Measurements from ENCODE around the gene FAM200B. TPM values are rescaled to one million over a fixed set of nuclear protein-coding genes. Genes with fewer than 3 reads are reported as not detected.

The FAM200B gene
- total and polyA plus RNA-seq, 2 experiments from 2014 or later: 33.2 to 74.6 TPM

- Histone ChIP-seq H4K20me1 (ENCODE audit: insufficient read depth) (no peaks in the 10 kb centered on the region), H3K9ac (peak overlapping the region; percentile 45; the same call in 1 of the 2 replicates), H3K27ac (peak overlapping the region; percentile 81), H3K4me1 (ENCODE audit: insufficient read depth) (peaks cover 13% of the 10 kb centered on the region), H3K9me2 (ENCODE audit: insufficient read depth) (no peaks in the 10 kb centered on the region; the same call in 1 of the 2 replicates), H3K4me3 (no peak overlapping the region), H3K4me2 (ENCODE audit: unreplicated experiment) (peak overlapping the region; percentile 43), H3K27me3 (replicated peaks; ENCODE audit: insufficient read depth) (no peaks in the 10 kb centered on the region), H3F3A (ENCODE audit: insufficient read depth) (peaks cover 34% of the 10 kb centered on the region), H3K79me2 (ENCODE audit: insufficient read depth) (no peaks in the 10 kb centered on the region), H2AFZ (peak overlapping the region; percentile 22; the same call in 1 of the 2 replicates), H3K36me3 (ENCODE audit: low read depth) (no peaks in the 10 kb centered on the region), H3K9me3 (ENCODE audit: low read depth) (no peaks in the 10 kb centered on the region)
- peak; percentile 86 for DNase-seq
- 95 to 99% methylated on average over 5 of the region's 5 CpGs for WGBS, 2 experiments (ENCODE audit: low coverage in 1 of 2, low lambda C conversion rate in 2 of 2, missing lambda C conversion rate in 2 of 2)
- no peak for TF ChIP-seq EZH2 (IDR thresholded peaks at IDR 0.05; ENCODE audit: insufficient read depth, poor library complexity, severe bottlenecking)
- no peak for TF ChIP-seq EZH2phosphoT487 (IDR thresholded peaks at IDR 0.05; ENCODE audit: insufficient read depth, low read depth)
- in situ Hi-C loops (cut with MboI): no loop called here
These were observed 21.7 kb upstream of the FAM200B start for GRCh38 chr4:15659768-15660570.

GRCh38 chr4:15665753-15666365 is 15.8 kb upstream of the FAM200B start:
- Histone ChIP-seq H2AFZ (no peak overlapping the region), H3K27me3 (replicated peaks; ENCODE audit: insufficient read depth) (no peaks in the 10 kb centered on the region), H3K9ac (no peak overlapping the region), H3F3A (ENCODE audit: insufficient read depth) (no peaks in the 10 kb centered on the region), H3K79me2 (ENCODE audit: insufficient read depth) (peaks cover 30% of the 10 kb centered on the region), H3K36me3 (ENCODE audit: low read depth) (peaks cover 8% of the 10 kb centered on the region; the same call in 1 of the 2 replicates), H3K4me2 (ENCODE audit: unreplicated experiment) (no peak overlapping the region), H3K4me3 (no peak overlapping the region), H3K4me1 (ENCODE audit: insufficient read depth) (peaks cover 15% of the 10 kb centered on the region), H4K20me1 (ENCODE audit: insufficient read depth) (no peaks in the 10 kb centered on the region), H3K9me3 (ENCODE audit: low read depth) (no peaks in the 10 kb centered on the region), H3K27ac (no peak overlapping the region), H3K9me2 (ENCODE audit: insufficient read depth) (no peaks in the 10 kb centered on the region)
- 95 to 96% methylated on average over 3 of the region's 3 CpGs for WGBS, 2 experiments (ENCODE audit: low coverage in 1 of 2, low lambda C conversion rate in 2 of 2, missing lambda C conversion rate in 2 of 2)
- in situ Hi-C loops (cut with MboI): no loop called here
- TF ChIP-seq EZH2 (IDR thresholded peaks at IDR 0.05; ENCODE audit: insufficient read depth, poor library complexity, severe bottlenecking) (no peak), EZH2phosphoT487 (IDR thresholded peaks at IDR 0.05; ENCODE audit: insufficient read depth, low read depth) (no peak)
- peak; percentile 69 for DNase-seq

- in situ Hi-C loops (cut with MboI): no loop called here
- H3K79me2 ChIP-seq (ENCODE audit: insufficient read depth): peaks cover 41% of the 10 kb centered on the region
- no peak overlapping the region for H3K27ac ChIP-seq
- no peak for DNase-seq
- WGBS, 2 experiments (ENCODE audit: low coverage in 1 of 2, low lambda C conversion rate in 2 of 2, missing lambda C conversion rate in 2 of 2): 94 to 98% methylated on average over 4 of the region's 4 CpGs
- H3K4me2 ChIP-seq (ENCODE audit: unreplicated experiment): no peak overlapping the region
- no peak overlapping the region for H3K4me3 ChIP-seq
- H3K36me3 ChIP-seq (ENCODE audit: low read depth): peaks cover 8% of the 10 kb centered on the region; the same call in 1 of the 2 replicates
- peaks cover 15% of the 10 kb centered on the region for H3K4me1 ChIP-seq (ENCODE audit: insufficient read depth)
- no peak overlapping the region for H3K9ac ChIP-seq
- no peaks in the 10 kb centered on the region for H3F3A ChIP-seq (ENCODE audit: insufficient read depth)
- TF ChIP-seq EZH2phosphoT487 (IDR thresholded peaks at IDR 0.05; ENCODE audit: insufficient read depth, low read depth) (no peak), EZH2 (IDR thresholded peaks at IDR 0.05; ENCODE audit: insufficient read depth, poor library complexity, severe bottlenecking) (no peak)
- no peaks in the 10 kb centered on the region for H3K9me2 ChIP-seq (ENCODE audit: insufficient read depth)
- H2AFZ ChIP-seq: no peak overlapping the region
- H3K9me3 ChIP-seq (ENCODE audit: low read depth): no peaks in the 10 kb centered on the region
- H3K27me3 ChIP-seq (replicated peaks; ENCODE audit: insufficient read depth): no peaks in the 10 kb centered on the region
- no peaks in the 10 kb centered on the region for H4K20me1 ChIP-seq (ENCODE audit: insufficient read depth)
These were observed 14.6 kb upstream of the FAM200B start for GRCh38 chr4:15667006-15667405.

- peaks cover 57% of the 10 kb centered on the region for H3K79me2 ChIP-seq (ENCODE audit: insufficient read depth)
- no peaks in the 10 kb centered on the region for H3K9me2 ChIP-seq (ENCODE audit: insufficient read depth)
- 44 to 61% methylated on average over 1 of the region's 1 CpG for WGBS, 2 experiments (ENCODE audit: low coverage in 1 of 2, low lambda C conversion rate in 2 of 2, missing lambda C conversion rate in 2 of 2)
- no peak overlapping the region for H3K4me2 ChIP-seq (ENCODE audit: unreplicated experiment)
- H4K20me1 ChIP-seq (ENCODE audit: insufficient read depth): no peaks in the 10 kb centered on the region
- peaks cover 15% of the 10 kb centered on the region for H3K4me1 ChIP-seq (ENCODE audit: insufficient read depth)
- no peaks in the 10 kb centered on the region for H3K27me3 ChIP-seq (replicated peaks; ENCODE audit: insufficient read depth)
- H3F3A ChIP-seq (ENCODE audit: insufficient read depth): no peaks in the 10 kb centered on the region
- in situ Hi-C loops (cut with MboI): no loop called here
- no peaks in the 10 kb centered on the region for H3K9me3 ChIP-seq (ENCODE audit: low read depth)
- H3K4me3 ChIP-seq: no peak overlapping the region
- H3K9ac ChIP-seq: no peak overlapping the region
- TF ChIP-seq EZH2 (IDR thresholded peaks at IDR 0.05; ENCODE audit: insufficient read depth, poor library complexity, severe bottlenecking): no peak
- TF ChIP-seq EZH2phosphoT487 (IDR thresholded peaks at IDR 0.05; ENCODE audit: insufficient read depth, low read depth): no peak
- H2AFZ ChIP-seq: peak overlapping the region; percentile 2; the same call in 1 of the 2 replicates
- no peak overlapping the region for H3K27ac ChIP-seq
- H3K36me3 ChIP-seq (ENCODE audit: low read depth): peaks cover 8% of the 10 kb centered on the region; the same call in 1 of the 2 replicates
- no peak for DNase-seq
These were observed 12.8 kb upstream of the FAM200B start for GRCh38 chr4:15668566-15669435.
